ENCODE results near the gene SOX21.

- TF ChIP-seq CTCF (IDR thresholded peaks at IDR 0.05) (no peak), EZH2 (IDR thresholded peaks at IDR 0.05; ENCODE audit: borderline replicate concordance, insufficient read depth, low read depth, low read length, poor library complexity, severe bottlenecking) (peak; percentile 54)
Observed at GRCh38 chr13:94710065-94710781, 2.1 kb downstream of the SOX21 start.
